ENCODE results near the gene REPS2. TPM values are rescaled to one million over a fixed set of nuclear protein-coding genes. Genes with fewer than 3 reads are reported as not detected.

Gene REPS2
- polyA plus RNA-seq, 3 donors, result 2.1 to 4.7 (median 3.6) TPM

- no peaks in the 10 kb centered on the region for H3K79me2 ChIP-seq (ENCODE audit: insufficient read depth, low read length)
- DNase-seq, result no peak
- H2AFZ ChIP-seq (ENCODE audit: insufficient read depth, low read depth, low read length, poor library complexity, severe bottlenecking), result no peak overlapping the region
- H3K27ac ChIP-seq (ENCODE audit: low read depth in 1 of 2, low read length in 2 of 2), result no peak overlapping the region
- no peak for TF ChIP-seq CTCF (IDR thresholded peaks at IDR 0.05)
- H3K27ac Mint-ChIP-seq, result no peak overlapping the region
- intact Hi-C loops (cut with micrococcal nuclease), result no loop called here
- no peak overlapping the region for H3K9ac ChIP-seq (ENCODE audit: insufficient read depth, low read length, poor library complexity, severe bottlenecking)
- H3K4me1 Mint-ChIP-seq, result peaks cover 9% of the 10 kb centered on the region
- no peaks in the 10 kb centered on the region for H3K36me3 ChIP-seq (replicated peaks in 1 of 2; ENCODE audit: control insufficient read depth in 1 of 2, insufficient read depth in 2 of 2, low read length in 2 of 2)
- no peak overlapping the region for H3K4me2 ChIP-seq (replicated peaks; ENCODE audit: extremely low read depth, low read length, poor library complexity, severe bottlenecking)
- peaks cover 4 to 5% of the 10 kb centered on the region in 2 donors for H3K36me3 Mint-ChIP-seq
- H3K27me3 Mint-ChIP-seq (ENCODE audit: low read depth in 3 of 3), result peaks cover 0 to 22% (median 2%) of the 10 kb centered on the region in 3 donors
- no peaks in the 10 kb centered on the region for H4K20me1 ChIP-seq (ENCODE audit: insufficient read depth, low read length)
- peaks cover 0 to 9% of the 10 kb centered on the region in 2 donors for H3K27me3 ChIP-seq (ENCODE audit: control insufficient read depth in 2 of 2, insufficient read depth in 2 of 2, low read length in 2 of 2)
- no CpG with 5 or more reads among the region's 2 CpGs for WGBS (ENCODE audit: insufficient coverage)
- no peaks in the 10 kb centered on the region for H3K4me1 ChIP-seq (ENCODE audit: control insufficient read depth in 1 of 2, insufficient read depth in 2 of 2, low read length in 2 of 2)
- H3K9me3 ChIP-seq (replicated peaks in 1 of 2; ENCODE audit: control insufficient read depth in 1 of 2, insufficient read depth in 1 of 2, low read length in 2 of 2), result no peaks in the 10 kb centered on the region
- no peak overlapping the region for H3K4me3 ChIP-seq (replicated peaks in 1 of 3; ENCODE audit: low read depth in 2 of 3, low read length in 3 of 3)
- no peaks in the 10 kb centered on the region for H3K9me3 Mint-ChIP-seq
- no peak overlapping the region for H3K4me3 Mint-ChIP-seq
Observed at GRCh38 chrX:17020356-17020755, 73.9 kb downstream of the REPS2 start.

- Mint-ChIP-seq H3K27ac (no peak overlapping the region), H3K4me3 (no peak overlapping the region), H3K4me1 (peaks cover 9% of the 10 kb centered on the region), H3K9me3 (no peaks in the 10 kb centered on the region), H3K36me3 (peaks cover 2 to 4% of the 10 kb centered on the region in 2 donors), H3K27me3 (ENCODE audit: low read depth in 3 of 3) (peaks cover 0 to 22% (median 2%) of the 10 kb centered on the region in 3 donors)
- Histone ChIP-seq H3K27me3 (ENCODE audit: control insufficient read depth in 2 of 2, insufficient read depth in 2 of 2, low read length in 2 of 2) (peaks cover 0 to 11% of the 10 kb centered on the region in 2 donors), H3K9ac (ENCODE audit: insufficient read depth, low read length, poor library complexity, severe bottlenecking) (no peak overlapping the region), H3K4me2 (replicated peaks; ENCODE audit: extremely low read depth, low read length, poor library complexity, severe bottlenecking) (no peak overlapping the region), H3K36me3 (replicated peaks in 1 of 2; ENCODE audit: control insufficient read depth in 1 of 2, insufficient read depth in 2 of 2, low read length in 2 of 2) (no peaks in the 10 kb centered on the region), H3K9me3 (replicated peaks in 1 of 2; ENCODE audit: control insufficient read depth in 1 of 2, insufficient read depth in 1 of 2, low read length in 2 of 2) (no peaks in the 10 kb centered on the region), H3K27ac (ENCODE audit: low read depth in 1 of 2, low read length in 2 of 2) (no peak overlapping the region), H3K79me2 (ENCODE audit: insufficient read depth, low read length) (no peaks in the 10 kb centered on the region), H4K20me1 (ENCODE audit: insufficient read depth, low read length) (no peaks in the 10 kb centered on the region), H2AFZ (ENCODE audit: insufficient read depth, low read depth, low read length, poor library complexity, severe bottlenecking) (no peak overlapping the region), H3K4me3 (replicated peaks in 1 of 3; ENCODE audit: low read depth in 2 of 3, low read length in 3 of 3) (no peak overlapping the region), H3K4me1 (ENCODE audit: control insufficient read depth in 1 of 2, insufficient read depth in 2 of 2, low read length in 2 of 2) (no peaks in the 10 kb centered on the region)
- intact Hi-C loops (cut with micrococcal nuclease), result no loop called here
- no peak for TF ChIP-seq CTCF (IDR thresholded peaks at IDR 0.05)
- WGBS (ENCODE audit: insufficient coverage), result 97% methylated on average over 6 of the region's 10 CpGs
- DNase-seq, result no peak
Observed at GRCh38 chrX:17020851-17021821, 74.7 kb downstream of the REPS2 start.
